ENCODE results near the gene MED7. TPM values are rescaled to one million over a fixed set of nuclear protein-coding genes. Genes with fewer than 3 reads are reported as not detected.

Gene MED7
- 1 to 10 TPM; 3.7 to 5.7 (median 4.4) TPM for total RNA-seq
- 10 to 100 TPM in 1 of 2 donors, 1 to 10 TPM in 1; 7.1 to 13.2 TPM for polyA plus RNA-seq

GRCh38 chr5:157142317-157143126 lies at the start of gene MED7:
TSS of gene MED7 (minus strand) at chr5:157142865. CDS start at chr5:157139431, 3,434 bp downstream.
- TF ChIP-seq CTCF (IDR thresholded peaks at IDR 0.05), result no peak
- DNase-seq (peak; percentile 80 to 97 (median 95)), ATAC-seq (peak; percentile 98 to 99 (median 99)), FAIRE-seq (peak; percentile 97)
- peak within 1 kb of the TSS; percentile 83 to 92 (median 90) for H3K27ac ChIP-seq
- no peaks in the 10 kb centered on the region for H3K9me3 ChIP-seq
- intact Hi-C loops (cut with DNase I), result no loop called here
- H3K4me3 ChIP-seq, result peak within 1 kb of the TSS; percentile 74 to 97 (median 92)
- WGBS, 2 donors, result 0 to 1% methylated on average over 47 to 48 of the region's 48 CpGs
- H3K4me1 ChIP-seq, result peaks cover 0 to 5% (median 0%) of the 10 kb centered on the region in 3 donors
- H3K36me3 ChIP-seq, result no peaks in the 10 kb centered on the region
- H3K27me3 ChIP-seq, result no peaks in the 10 kb centered on the region

GRCh38 chr5:157189223-157189622 lies 46.6 kb upstream of the MED7 start:
- intact Hi-C loops (cut with DNase I), result no loop called here
- Histone ChIP-seq H3K36me3 (no peaks in the 10 kb centered on the region), H3K9me3 (no peaks in the 10 kb centered on the region), H3K27ac (no peak overlapping the region), H3K27me3 (no peaks in the 10 kb centered on the region), H3K4me1 (no peaks in the 10 kb centered on the region), H3K4me3 (no peak overlapping the region)
- no peak for TF ChIP-seq CTCF (IDR thresholded peaks at IDR 0.05)
- DNase-seq (no peak), FAIRE-seq (no peak), ATAC-seq (no peak)
- 62 to 69% methylated on average over 7 of the region's 7 CpGs for WGBS, 2 donors

- FAIRE-seq (no peak), ATAC-seq (no peak), DNase-seq (no peak)
- Histone ChIP-seq H3K4me1 (no peaks in the 10 kb centered on the region), H3K27me3 (no peaks in the 10 kb centered on the region), H3K27ac (no peak overlapping the region), H3K9me3 (no peaks in the 10 kb centered on the region), H3K36me3 (no peaks in the 10 kb centered on the region), H3K4me3 (no peak overlapping the region)
- TF ChIP-seq CTCF (IDR thresholded peaks at IDR 0.05), result no peak
- intact Hi-C loops (cut with DNase I), result no loop called here
Observed at GRCh38 chr5:157188270-157188669, 45.6 kb upstream of the MED7 start.

- Histone ChIP-seq H3K9me3 (no peaks in the 10 kb centered on the region), H3K4me3 (no peak overlapping the region), H3K4me1 (no peaks in the 10 kb centered on the region), H3K27ac (no peak overlapping the region), H3K36me3 (no peaks in the 10 kb centered on the region), H3K27me3 (no peaks in the 10 kb centered on the region)
- intact Hi-C loops (cut with DNase I), result no loop called here
- DNase-seq (no peak), FAIRE-seq (no peak), ATAC-seq (no peak)
- no peak for TF ChIP-seq CTCF (IDR thresholded peaks at IDR 0.05)
- WGBS, 2 donors, result 30 to 41% methylated on average over 5 of the region's 5 CpGs
Observed at GRCh38 chr5:157187046-157187754, 44.5 kb upstream of the MED7 start.

Measured in pancreas (tissue), 10 donors.